ENCODE measurements around the gene P4HB.

DNA sequence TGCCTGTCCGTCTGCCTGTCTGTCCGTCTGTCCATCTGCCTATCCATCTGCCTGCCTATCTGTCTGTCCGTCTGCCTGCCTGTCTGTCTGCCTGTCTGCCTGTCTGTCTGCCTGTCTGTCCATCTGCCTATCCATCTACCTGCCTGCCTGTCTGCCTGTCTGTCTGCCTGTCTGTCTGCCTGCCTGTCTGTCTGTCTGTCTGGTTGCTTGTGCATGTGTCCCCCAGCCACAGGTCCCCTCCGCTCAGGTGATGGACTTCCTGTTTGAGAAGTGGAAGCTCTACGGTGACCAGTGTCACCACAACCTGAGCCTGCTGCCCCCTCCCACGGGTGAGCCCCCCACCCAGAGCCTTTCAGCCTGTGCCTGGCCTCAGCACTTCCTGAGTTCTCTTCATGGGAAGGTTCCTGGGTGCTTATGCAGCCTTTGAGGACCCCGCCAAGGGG, 50.8 kb downstream of the P4HB start:
- TF ChIP-seq EZH2 (optimal IDR thresholded peaks at IDR 0.05; ENCODE audit: low read depth, low read length): no peak
- TF ChIP-seq, protein P1, sequence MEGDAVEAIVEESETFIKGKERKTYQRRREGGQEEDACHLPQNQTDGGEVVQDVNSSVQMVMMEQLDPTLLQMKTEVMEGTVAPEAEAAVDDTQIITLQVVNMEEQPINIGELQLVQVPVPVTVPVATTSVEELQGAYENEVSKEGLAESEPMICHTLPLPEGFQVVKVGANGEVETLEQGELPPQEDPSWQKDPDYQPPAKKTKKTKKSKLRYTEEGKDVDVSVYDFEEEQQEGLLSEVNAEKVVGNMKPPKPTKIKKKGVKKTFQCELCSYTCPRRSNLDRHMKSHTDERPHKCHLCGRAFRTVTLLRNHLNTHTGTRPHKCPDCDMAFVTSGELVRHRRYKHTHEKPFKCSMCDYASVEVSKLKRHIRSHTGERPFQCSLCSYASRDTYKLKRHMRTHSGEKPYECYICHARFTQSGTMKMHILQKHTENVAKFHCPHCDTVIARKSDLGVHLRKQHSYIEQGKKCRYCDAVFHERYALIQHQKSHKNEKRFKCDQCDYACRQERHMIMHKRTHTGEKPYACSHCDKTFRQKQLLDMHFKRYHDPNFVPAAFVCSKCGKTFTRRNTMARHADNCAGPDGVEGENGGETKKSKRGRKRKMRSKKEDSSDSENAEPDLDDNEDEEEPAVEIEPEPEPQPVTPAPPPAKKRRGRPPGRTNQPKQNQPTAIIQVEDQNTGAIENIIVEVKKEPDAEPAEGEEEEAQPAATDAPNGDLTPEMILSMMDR (IDR thresholded peaks at IDR 0.05; ENCODE audit: low read length): no peak
- no peak for TF ChIP-seq EZH2phosphoT487 (IDR thresholded peaks at IDR 0.05; ENCODE audit: low read length)
